H1 (cell line): ENCODE measurements around the gene GP9. TPM values are rescaled to one million over a fixed set of nuclear protein-coding genes. Genes with fewer than 3 reads are reported as not detected.

Experiments used
- CTCF ChIA-PET: fragments of 300-600 bp; sonication (Branson Sonifier 250); formaldehyde crosslinking; loops from one replicate; lab custom pipeline; 2021; ENCODE audit not compliant: partially characterized antibody; lab: Charles Lee
- POLR2A ChIA-PET: fragments of 300-600 bp; sonication (Branson Sonifier 250); formaldehyde crosslinking; loops from one replicate; lab custom pipeline; 2021; ENCODE audit warnings: inconsistent platforms; ENCODE audit not compliant: partially characterized antibody; lab: Charles Lee
- DNase-seq, 2 experiments: peaks; one replicate each; pipeline versions ENCODE4 v3.0.0 to v3.0.0-alpha.2; 2010 to 2022; ENCODE audit warnings: low spot score in 2 of 2, low read depth in 1 of 2, mixed read lengths in 1 of 2
- FAIRE-seq: peaks from 2 replicates; lab custom pipeline; 2011; peaks lifted over from hg19 to GRCh38; lab: Jason Lieb, UNC
- H2AFZ ChIP-seq: 2 replicates; pipeline ENCODE4 v1.8.1; 2012; ENCODE audit warnings: low read length, inconsistent platforms
- H2AK5ac ChIP-seq: 2 replicates; pipeline ENCODE4 v1.6.1; 2013; ENCODE audit warnings: low read depth, low read length
- H2BK120ac ChIP-seq: replicated peaks from 2 replicates; pipeline ENCODE3; 2013; ENCODE audit warnings: low read depth, low read length, inconsistent platforms
- H2BK12ac ChIP-seq: 2 replicates; pipeline ENCODE4 v1.6.1; 2013; ENCODE audit warnings: low read depth, low read length
- H2BK15ac ChIP-seq: 2 replicates; pipeline ENCODE4 v1.6.1; 2013; ENCODE audit warnings: low read length
- H2BK20ac ChIP-seq: 2 replicates; pipeline ENCODE4 v1.6.1; 2013; ENCODE audit warnings: low read length
- H2BK5ac ChIP-seq: 2 replicates; pipeline ENCODE4 v1.6.1; 2013; ENCODE audit warnings: low read depth, low read length
- H3K14ac ChIP-seq: 2 replicates; pipeline ENCODE4 v1.6.1; 2013; ENCODE audit warnings: inconsistent platforms; ENCODE audit not compliant: insufficient read length
- H3K18ac ChIP-seq: 2 replicates; pipeline ENCODE4 v1.6.1; 2013; ENCODE audit warnings: low read length; ENCODE audit errors: extremely low read depth
- H3K23ac ChIP-seq: 2 replicates; pipeline ENCODE4 v1.6.1; 2013; ENCODE audit warnings: inconsistent platforms; ENCODE audit not compliant: insufficient read length
- H3K23me2 ChIP-seq: 2 replicates; pipeline ENCODE4 v1.6.1; 2013; ENCODE audit warnings: low read depth, low read length
- H3K27ac ChIP-seq: 2 replicates; pipeline ENCODE4 v1.6.1; 2011; ENCODE audit warnings: low read depth, low read length, inconsistent platforms
- H3K27me3 ChIP-seq, 4 experiments: replicated peaks in 1 of 4; 1 replicate in 1 of 4; 2 replicates in 3 of 4; pipeline versions ENCODE4 v1.6.1 to v1.8.1; 2011 to 2013; ENCODE audit warnings: low read length in 3 of 4, mild to moderate bottlenecking in 3 of 4, inconsistent platforms in 2 of 4, mixed read lengths in 2 of 4, moderate library complexity in 1 of 4; ENCODE audit not compliant: control insufficient read depth in 3 of 4, insufficient read depth in 3 of 4; ENCODE audit errors: extremely low read depth in 1 of 4
- H3K36me3 ChIP-seq, 4 experiments: 2 replicates each; pipeline versions ENCODE4 v1.6.1 to v1.8.1; 2011 to 2013; ENCODE audit warnings: mild to moderate bottlenecking in 4 of 4, low read length in 3 of 4, moderate library complexity in 2 of 4, control low read depth in 1 of 4, inconsistent platforms in 1 of 4; ENCODE audit not compliant: insufficient read depth in 4 of 4, control insufficient read depth in 2 of 4
- H3K4ac ChIP-seq: replicated peaks from 2 replicates; pipeline ENCODE3; 2013; ENCODE audit warnings: low read length, low read depth, mixed read lengths, inconsistent platforms; ENCODE audit not compliant: insufficient read length
- H3K4me1 ChIP-seq, 4 experiments: replicated peaks in 1 of 4; 1 replicate in 1 of 4; 2 replicates in 3 of 4; pipeline versions ENCODE4 v1.6.1 to v1.8.1; 2011 to 2013; ENCODE audit warnings: low read length in 3 of 4, inconsistent platforms in 2 of 4, mixed read lengths in 1 of 4; ENCODE audit not compliant: insufficient read depth in 4 of 4, control insufficient read depth in 3 of 4
- H3K4me2 ChIP-seq, 2 experiments: 2 replicates each; pipeline versions ENCODE4 v1.6.1 to v1.8.1; 2011 to 2013; ENCODE audit warnings: low read depth in 2 of 2, low read length in 2 of 2, control low read depth in 1 of 2, inconsistent platforms in 1 of 2, mild to moderate bottlenecking in 1 of 2; ENCODE audit not compliant: insufficient read depth in 1 of 2
- H3K4me3 ChIP-seq, 4 experiments: fragments of 200-600, 300-600 bp in 1 of 4; sonication (generic), shearing (Covaris generic), sonication (Bioruptor Twin) in 1 of 4; 2 replicates each; pipeline versions ENCODE4 v1.5.1 to v1.8.1; 2011 to 2016; ENCODE audit warnings: low read length in 4 of 4, low read depth in 3 of 4, control low read depth in 2 of 4, inconsistent platforms in 2 of 4, mild to moderate bottlenecking in 2 of 4, mixed read lengths in 1 of 4, moderate library complexity in 1 of 4; ENCODE audit not compliant: insufficient read depth in 2 of 4; ENCODE audit errors: extremely low read depth in 1 of 4
- H3K56ac ChIP-seq: replicated peaks from 2 replicates; pipeline ENCODE3; 2013; ENCODE audit warnings: low read depth, mild to moderate bottlenecking, mixed read lengths, low read length, inconsistent platforms; ENCODE audit not compliant: insufficient read length
- H3K79me1 ChIP-seq: 2 replicates; pipeline ENCODE4 v1.6.1; 2013; ENCODE audit warnings: low read depth, low read length, control low read depth
- H3K79me2 ChIP-seq, 2 experiments: 2 replicates each; pipeline versions ENCODE4 v1.6.1 to v1.8.1; 2012 to 2013; ENCODE audit warnings: low read length in 2 of 2, mild to moderate bottlenecking in 2 of 2, inconsistent platforms in 1 of 2; ENCODE audit not compliant: insufficient read depth in 2 of 2, control insufficient read depth in 1 of 2
- H3K9ac ChIP-seq, 4 experiments: replicated peaks in 1 of 4; 1 replicate in 1 of 4; 2 replicates in 3 of 4; pipeline versions ENCODE4 v1.6.1 to v1.8.1; 2011 to 2013; ENCODE audit warnings: low read depth in 3 of 4, low read length in 3 of 4, control low read depth in 2 of 4, mild to moderate bottlenecking in 2 of 4, moderate library complexity in 2 of 4, inconsistent platforms in 1 of 4; ENCODE audit errors: extremely low read depth in 1 of 4
- H3K9me3 ChIP-seq, 2 experiments: 2 replicates each; pipeline versions ENCODE4 v1.6.1 to v1.8.1; 2012 to 2013; ENCODE audit warnings: mild to moderate bottlenecking in 2 of 2, moderate library complexity in 2 of 2, control low read depth in 1 of 2, inconsistent platforms in 1 of 2, low read depth in 1 of 2, low read length in 1 of 2, mixed read lengths in 1 of 2; ENCODE audit not compliant: insufficient read depth in 2 of 2
- H4K20me1 ChIP-seq, 2 experiments: replicated peaks in 1 of 2; 2 replicates each; pipeline versions ENCODE3 to v1.8.1; 2011 to 2013; ENCODE audit warnings: inconsistent platforms in 2 of 2, low read length in 2 of 2, mild to moderate bottlenecking in 1 of 2; ENCODE audit not compliant: insufficient read depth in 2 of 2, control insufficient read depth in 1 of 2
- H4K5ac ChIP-seq: 2 replicates; pipeline ENCODE4 v1.6.1; 2013; ENCODE audit warnings: low read length, low read depth, mixed read lengths, inconsistent platforms; ENCODE audit not compliant: insufficient read length
- H4K8ac ChIP-seq: 2 replicates; pipeline ENCODE4 v1.8.0; 2013; ENCODE audit warnings: mild to moderate bottlenecking, moderate library complexity, low read length, inconsistent platforms; ENCODE audit not compliant: insufficient read depth; ENCODE audit errors: extremely low read depth
- H4K91ac ChIP-seq: replicated peaks from 2 replicates; pipeline ENCODE3; 2013; ENCODE audit warnings: low read length, mixed read lengths, inconsistent platforms; ENCODE audit not compliant: insufficient read length
- CEBPB ChIP-seq: IDR thresholded peaks from 2 replicates; pipeline ENCODE4 v1.6.1; 2012; ENCODE audit warnings: low read depth, low read length
- HDAC2 ChIP-seq, 2 experiments: fragments of 300-600 bp in 1 of 2; sonication (generic) in 1 of 2; IDR thresholded peaks; 2 replicates each; pipeline ENCODE4 v1.6.1; 2011 to 2012; ENCODE audit warnings: low read depth in 2 of 2, low read length in 2 of 2, mild to moderate bottlenecking in 2 of 2, moderate library complexity in 2 of 2, borderline replicate concordance in 1 of 2, inconsistent platforms in 1 of 2
- POLR2AphosphoS5 ChIP-seq: IDR thresholded peaks from 2 replicates; pipeline ENCODE4 v1.6.1; 2011; ENCODE audit warnings: low read depth, low read length
- SIX5 ChIP-seq: IDR thresholded peaks from 2 replicates; pipeline ENCODE4 v1.6.1; 2011; ENCODE audit warnings: mild to moderate bottlenecking, low read depth, low read length
- TBP ChIP-seq: IDR thresholded peaks from 2 replicates; pipeline ENCODE4 v1.6.1; 2011; ENCODE audit warnings: low read depth, low read length, improper control_type of control experiment
- WGBS, 2 experiments: shearing (Covaris generic) in 1 of 2; methylation state at CpG; one replicate each; pipeline versions ENCODE4 v1.1.6 to v1.1.7; 2013 to 2015; ENCODE audit warnings: low lambda C conversion rate in 2 of 2, mixed read lengths in 2 of 2, inconsistent platforms in 1 of 2, low coverage in 1 of 2, missing lambda C conversion rate in 1 of 2; ENCODE audit not compliant: insufficient replicate concordance in 2 of 2, insufficient coverage in 1 of 2, insufficient read length in 1 of 2; ENCODE audit errors: extremely low coverage in 1 of 2, missing lambda C conversion rate in 1 of 2; 5-methylcytosine and 5-hydroxymethylcytosine counted together
- polyA plus RNA-seq, 7 experiments: library from polyadenylated mRNA; depleted of rRNA in 3 of 7; stranded (reverse) in 5 of 7; unstranded in 2 of 7; fragments of >200 nt in 5 of 7; fragments of 200-250 nt in 2 of 7; gene quantifications; 1 replicate in 5 of 7; 2 replicates in 1 of 7; 4 replicates in 1 of 7; pipeline versions ENCODE4 v1.2.1 to v1.2.3, GENCODE V29; 2011 to 2013; ENCODE audit warnings: missing spikeins in 2 of 7, mixed read lengths in 2 of 7
- total RNA-seq: library from RNA; stranded (reverse); fragmentation: NEBNext Ultra II Directional; extraction: Animal tissue kit (Norgen Biotek cat#: 25700); gene quantifications from 2 replicates; pipeline ENCODE4 v1.2.1, GENCODE V29; 2021
- TF ChIP-seq, protein P1 (sequence below): IDR thresholded peaks from 2 replicates; pipeline ENCODE4 v1.6.1; 2012; ENCODE audit warnings: inconsistent platforms
- TF ChIP-seq, protein P2 (sequence below): IDR thresholded peaks from 2 replicates; pipeline ENCODE4 v1.6.1; 2011; ENCODE audit warnings: low read length, improper control_type of control experiment

Gene GP9
- total and polyA plus RNA-seq, 2 of the 8 experiments (the other 6 are each of a cell fraction or from before 2014, with no cell fraction given), result not detected

DNA sequence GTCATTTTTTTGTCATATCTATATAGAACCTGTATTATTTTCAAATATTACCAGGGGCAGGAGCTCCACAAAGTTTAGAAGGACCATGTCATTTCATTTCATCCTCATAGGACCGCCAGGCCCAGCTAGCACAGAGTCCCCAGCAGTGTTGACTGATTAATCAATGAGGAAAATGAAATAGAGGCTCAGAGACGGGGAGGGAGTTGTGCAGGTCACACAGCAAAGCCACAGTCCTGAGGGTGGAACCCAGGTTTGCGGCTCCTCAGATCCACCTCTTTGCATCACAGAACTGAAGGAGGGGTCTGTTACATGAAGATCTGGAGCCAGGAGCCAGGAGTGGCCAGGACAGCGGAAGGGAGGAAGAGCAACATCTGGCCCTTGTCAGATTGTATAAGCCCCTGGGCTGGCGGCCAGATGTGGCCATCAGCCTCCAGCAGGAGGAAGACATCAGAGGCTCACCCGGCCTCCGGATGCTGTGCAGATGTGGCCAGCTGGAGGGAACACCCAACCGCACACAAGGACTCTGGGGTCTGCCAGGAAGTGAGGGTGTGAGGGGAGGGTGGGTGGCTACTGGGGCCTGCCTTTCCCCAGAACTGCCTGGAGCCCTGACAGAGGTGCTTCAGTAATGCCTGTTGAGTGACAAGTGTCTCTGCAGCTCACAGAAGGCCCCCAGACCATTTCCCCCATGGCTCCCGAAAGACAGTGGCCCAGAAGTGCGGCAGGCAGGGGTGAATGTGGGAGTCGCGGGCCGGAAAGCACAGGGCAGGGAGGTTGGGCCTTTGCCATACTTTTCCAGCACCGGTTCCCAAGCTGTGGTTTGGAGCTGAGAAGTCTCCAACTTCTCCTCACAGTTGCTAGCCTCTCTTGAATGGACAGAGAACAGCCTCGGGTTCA, 38.2 kb upstream of the GP9 start:
- no peak overlapping the region for H3K4me2 ChIP-seq
- no peak overlapping the region for H2BK5ac ChIP-seq
- no peak overlapping the region for H3K56ac ChIP-seq
- no peak overlapping the region for H3K18ac ChIP-seq
- no peak overlapping the region for H2AK5ac ChIP-seq
- DNase-seq (no peak), FAIRE-seq (no peak)
- no peaks in the 10 kb centered on the region; the same call in 1 of the 2 replicates for H3K23me2 ChIP-seq
- no peak overlapping the region for H2BK12ac ChIP-seq
- no peak overlapping the region for H2BK20ac ChIP-seq
- H3K36me3 ChIP-seq, result no peaks in the 10 kb centered on the region
- H2BK15ac ChIP-seq, result no peak overlapping the region
- ChIA-PET CTCF (interaction anchor here (1.0 to 10.0 kb wide), 10 partner anchors 9 to 223 kb away, joined by 3 to 58 read pairs (median 4); no protein-coding TSS in a partner anchor), POLR2A (interaction anchor here (0.8 to 1.7 kb wide), 4 partner anchors 12 to 342 kb away, joined by 3 to 7 read pairs (median 4); no protein-coding TSS in a partner anchor)
- TF ChIP-seq CEBPB (no peak), SIX5 (no peak), TBP (no peak), POLR2AphosphoS5 (no peak), HDAC2 (IDR thresholded peaks at IDR 0.05; ENCODE audit: borderline replicate concordance in 1 of 2, low read depth in 2 of 2, low read length in 2 of 2) (no peak)
- TF ChIP-seq, protein P1, sequence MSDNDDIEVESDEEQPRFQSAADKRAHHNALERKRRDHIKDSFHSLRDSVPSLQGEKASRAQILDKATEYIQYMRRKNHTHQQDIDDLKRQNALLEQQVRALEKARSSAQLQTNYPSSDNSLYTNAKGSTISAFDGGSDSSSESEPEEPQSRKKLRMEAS, result no peak
- TF ChIP-seq, protein P2, sequence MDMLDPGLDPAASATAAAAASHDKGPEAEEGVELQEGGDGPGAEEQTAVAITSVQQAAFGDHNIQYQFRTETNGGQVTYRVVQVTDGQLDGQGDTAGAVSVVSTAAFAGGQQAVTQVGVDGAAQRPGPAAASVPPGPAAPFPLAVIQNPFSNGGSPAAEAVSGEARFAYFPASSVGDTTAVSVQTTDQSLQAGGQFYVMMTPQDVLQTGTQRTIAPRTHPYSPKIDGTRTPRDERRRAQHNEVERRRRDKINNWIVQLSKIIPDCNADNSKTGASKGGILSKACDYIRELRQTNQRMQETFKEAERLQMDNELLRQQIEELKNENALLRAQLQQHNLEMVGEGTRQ, result no peak
- H3K9ac ChIP-seq, result no peak overlapping the region
- no peak overlapping the region for H2BK120ac ChIP-seq
- no peak overlapping the region for H3K27ac ChIP-seq
- H3K79me2 ChIP-seq, result no peaks in the 10 kb centered on the region
- H4K20me1 ChIP-seq, result no peaks in the 10 kb centered on the region
- no peak overlapping the region for H3K4ac ChIP-seq
- no peak overlapping the region for H4K91ac ChIP-seq
- no peaks in the 10 kb centered on the region for H3K9me3 ChIP-seq
- WGBS, 2 experiments, result 86% methylated on average over 15 of the region's 15 CpGs; no CpG with 5 or more reads in 1 of the 2 experiments
- no peaks in the 10 kb centered on the region for H3K79me1 ChIP-seq
- no peak overlapping the region for H2AFZ ChIP-seq
- no peak overlapping the region for H3K4me3 ChIP-seq
- H4K5ac ChIP-seq, result no peak overlapping the region
- H4K8ac ChIP-seq, result no peak overlapping the region
- H3K14ac ChIP-seq, result no peak overlapping the region
- peaks cover 5 to 21% (median 17%) of the 10 kb centered on the region in 4 experiments for H3K27me3 ChIP-seq
- no peak overlapping the region for H3K23ac ChIP-seq
- peaks cover 0 to 4% (median 0%) of the 10 kb centered on the region in 4 experiments; a peak in 3 of 7 replicates for H3K4me1 ChIP-seq
